Astrocyte of the hippocampus (primary cell): ENCODE data around the gene ANO7.
"Not testable (repeated sequence)": the region's sequence is repeated elsewhere in the genome, so short reads cannot be mapped to it uniquely, and the experiment has no call there.

Experiments
- DNase-seq: peaks from one replicate; pipeline ENCODE4 v3.0.0; 2011; ENCODE audit warnings: low read depth, low spot score

Gene ANO7

DNA sequence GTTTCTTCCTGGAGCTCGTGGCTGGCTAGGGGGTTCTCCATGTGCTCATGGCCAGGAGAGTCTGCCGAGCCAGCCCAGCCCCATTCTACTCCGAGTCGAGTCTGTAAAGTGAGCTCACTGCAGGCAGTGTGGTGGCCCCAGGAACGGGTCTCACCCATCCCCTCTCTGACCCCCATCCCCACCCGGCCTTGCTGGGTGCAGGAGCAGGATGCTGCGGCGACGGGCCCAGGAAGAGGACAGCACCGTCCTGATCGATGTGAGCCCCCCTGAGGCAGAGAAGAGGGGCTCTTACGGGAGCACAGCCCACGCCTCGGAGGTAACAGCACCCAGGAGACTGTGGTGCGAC, 1.4 kb downstream of the ANO7 start:
- DNase-seq, result no peak

DNA sequence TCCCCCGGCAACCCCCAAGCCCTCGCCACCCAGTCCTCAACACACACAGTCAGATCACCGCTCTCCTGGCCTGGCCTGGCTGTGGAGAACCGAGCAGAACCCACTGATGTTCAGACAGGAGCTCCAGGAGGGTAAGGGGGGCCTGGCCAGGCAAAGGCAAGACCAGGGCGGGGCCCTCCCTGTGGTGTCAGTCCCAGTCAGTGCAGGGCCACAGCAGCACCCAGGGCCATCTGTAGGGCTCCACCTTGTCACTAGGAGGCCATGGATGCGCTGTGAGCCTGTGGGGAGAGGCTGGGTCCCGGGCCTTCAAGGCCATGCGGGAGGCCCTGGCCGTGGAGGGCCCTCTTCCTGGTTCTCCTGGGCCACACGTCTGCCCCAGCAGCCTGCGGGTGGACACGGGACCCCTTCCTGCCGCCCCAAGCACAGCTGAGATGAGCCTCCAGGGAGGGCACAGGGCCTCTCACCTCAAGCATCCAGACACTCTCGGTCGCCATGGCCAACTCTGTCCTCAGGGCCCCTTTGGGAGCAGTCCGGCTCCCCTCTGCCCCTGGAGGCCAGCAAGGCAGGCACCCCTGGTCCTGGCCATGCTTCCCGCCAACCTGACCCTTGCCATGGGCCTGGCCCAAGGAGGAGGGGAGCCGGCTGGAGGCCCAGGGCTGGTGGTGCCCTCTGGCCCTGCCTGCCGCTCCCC, 2.0 kb downstream of the ANO7 start:
- no peak for DNase-seq

DNA sequence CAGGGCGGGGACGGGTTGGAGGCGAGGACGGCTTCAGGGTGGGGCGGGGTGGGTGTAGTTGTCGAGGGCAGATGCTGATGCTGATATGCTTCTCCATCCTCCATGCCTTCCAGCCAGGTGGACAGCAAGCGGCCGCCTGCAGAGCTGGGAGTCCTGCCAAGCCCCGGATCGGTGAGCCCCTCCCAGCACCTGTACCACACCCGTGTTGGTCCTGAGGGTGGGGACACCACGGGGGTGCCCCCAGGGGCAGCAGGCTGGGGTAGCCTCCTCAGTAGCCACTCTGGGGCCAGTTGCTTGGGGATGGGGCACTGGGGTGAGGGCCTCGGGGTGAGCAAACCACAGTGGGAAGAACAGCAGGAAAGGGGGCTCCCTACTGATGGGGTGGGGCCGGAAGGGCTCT, 2.6 kb downstream of the ANO7 start:
- no peak for DNase-seq

DNA sequence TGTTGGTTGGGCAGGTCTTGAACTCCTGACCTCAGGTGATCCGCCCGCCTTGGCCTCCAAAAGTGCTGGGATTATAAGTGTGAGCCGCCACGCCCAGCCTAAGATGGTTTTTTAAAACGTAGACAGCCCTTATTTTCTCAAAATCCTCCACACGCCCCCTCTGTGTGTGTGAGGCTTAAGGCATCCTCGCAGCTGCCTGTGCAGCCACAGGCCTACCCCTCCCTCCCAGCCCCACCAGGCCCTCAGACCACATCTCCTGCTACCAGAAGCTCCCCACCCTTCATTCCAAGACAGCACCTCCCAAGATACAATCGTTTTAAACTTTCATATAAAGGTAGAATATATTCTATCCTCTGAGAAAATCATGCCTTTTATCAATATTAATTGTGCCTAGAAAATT, 4.8 kb downstream of the ANO7 start:
- DNase-seq, result no peak

- DNase-seq, result no peak
These were observed 6.3 kb downstream of the ANO7 start for GRCh38 chr2:241194811-241195210.

DNA sequence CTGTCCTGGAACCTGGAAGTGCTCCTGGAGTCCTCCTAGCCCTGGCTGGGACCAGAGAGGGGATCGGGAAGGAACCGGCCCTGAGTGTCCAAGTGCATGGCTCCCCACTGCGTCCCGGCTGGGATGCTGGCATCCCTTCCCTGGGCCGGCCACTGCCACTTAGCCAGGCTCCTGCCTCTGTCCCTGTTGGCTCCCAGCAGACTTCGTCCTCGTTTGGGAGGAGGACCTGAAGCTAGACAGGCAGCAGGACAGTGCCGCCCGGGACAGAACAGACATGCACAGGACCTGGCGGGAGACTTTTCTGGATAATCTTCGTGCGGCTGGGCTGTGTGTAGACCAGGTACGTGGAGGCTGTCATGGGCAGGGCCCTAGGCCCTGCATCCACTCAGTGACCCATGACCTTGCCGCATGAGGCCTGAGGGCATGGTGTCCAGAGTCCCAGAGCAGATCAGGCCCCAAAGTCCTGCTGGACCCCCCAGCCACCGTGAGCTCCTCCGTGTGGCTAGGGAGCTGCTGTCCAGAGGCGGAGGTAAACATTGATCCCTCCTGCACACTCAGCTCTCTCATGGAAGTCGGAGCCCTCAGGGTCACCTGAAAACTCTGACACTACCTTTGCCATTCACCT, 7.1 kb downstream of the ANO7 start:
- DNase-seq, result no peak

DNA sequence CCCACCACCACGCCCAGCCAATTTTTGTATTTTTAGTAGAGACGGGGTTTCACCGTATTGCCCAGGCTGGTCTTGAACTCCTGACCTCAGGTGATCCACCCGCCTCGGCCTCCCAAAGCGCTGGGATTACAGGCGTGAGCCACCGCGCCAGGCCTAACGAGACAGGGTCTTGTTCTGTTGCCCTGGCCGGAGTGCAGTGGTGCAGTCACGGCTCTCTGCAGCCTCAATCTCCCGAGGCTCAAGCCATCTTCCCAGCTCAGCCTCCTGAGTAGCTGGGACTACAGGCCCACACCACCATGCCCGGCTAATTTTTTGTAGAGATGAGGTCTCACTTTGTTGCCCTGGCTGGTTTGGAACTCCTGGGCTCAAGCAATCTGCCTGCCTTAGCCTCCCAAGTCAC, 8.8 kb downstream of the ANO7 start:
- DNase-seq, result not testable (repeated sequence)

DNA sequence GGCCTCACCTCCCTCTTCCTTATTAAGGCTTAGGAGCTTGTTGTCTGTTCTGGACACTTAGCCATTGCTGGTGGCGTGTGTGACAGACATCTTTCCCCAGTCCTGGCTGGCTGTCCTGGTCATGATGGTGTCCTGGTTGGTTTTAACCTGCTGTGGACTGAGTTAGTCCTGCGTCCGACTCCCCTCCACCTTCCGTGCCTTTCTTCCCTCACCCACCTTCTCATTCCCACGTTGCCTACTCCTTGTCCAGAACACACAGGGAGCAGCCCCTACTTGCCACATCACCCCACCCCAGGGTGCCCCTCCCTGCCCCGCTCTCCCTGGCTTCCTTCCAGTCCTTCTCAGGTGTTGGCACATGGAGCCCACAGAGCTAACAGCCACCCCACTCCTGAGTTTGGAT, 9.5 kb downstream of the ANO7 start:
- DNase-seq, result no peak

- DNase-seq, result no peak
These were observed 10.2 kb downstream of the ANO7 start for GRCh38 chr2:241198381-241199279.

GRCh38 chr2:241199286-241199685, 10.8 kb downstream of the ANO7 start:
- DNase-seq, result no peak

GRCh38 chr2:241199897-241200821, 11.7 kb downstream of the ANO7 start:
- DNase-seq, result no peak

DNA sequence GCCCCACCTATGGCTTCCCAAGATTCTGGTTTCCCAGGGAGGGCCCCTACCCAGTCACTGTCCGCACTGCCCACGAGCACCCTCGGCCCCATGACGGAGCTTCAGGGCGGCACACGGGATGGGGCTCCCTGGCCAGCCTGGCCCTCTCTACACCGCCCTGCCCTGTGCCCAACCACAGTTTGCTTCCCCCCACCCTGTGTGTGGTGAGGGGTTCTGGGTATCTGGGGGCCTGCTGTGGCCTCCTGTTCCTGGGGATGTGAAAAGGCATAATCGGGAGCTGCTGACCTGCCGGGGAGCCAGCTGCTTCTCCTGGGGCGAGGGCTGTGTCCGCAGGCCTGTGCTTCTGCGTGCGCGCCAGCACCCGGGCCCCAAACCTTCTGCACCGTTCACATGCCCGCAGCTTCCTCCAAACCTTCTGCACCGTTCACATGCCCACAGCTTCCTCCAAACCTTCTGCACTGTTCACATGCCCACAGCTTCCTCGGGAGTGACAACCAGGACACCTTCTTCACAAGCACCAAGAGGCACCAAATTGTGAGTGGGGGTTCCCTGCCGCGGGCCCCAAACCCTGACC, 12.4 kb downstream of the ANO7 start:
- no peak for DNase-seq

GRCh38 chr2:241201445-241202267, 13.2 kb downstream of the ANO7 start:
- no peak for DNase-seq

DNA sequence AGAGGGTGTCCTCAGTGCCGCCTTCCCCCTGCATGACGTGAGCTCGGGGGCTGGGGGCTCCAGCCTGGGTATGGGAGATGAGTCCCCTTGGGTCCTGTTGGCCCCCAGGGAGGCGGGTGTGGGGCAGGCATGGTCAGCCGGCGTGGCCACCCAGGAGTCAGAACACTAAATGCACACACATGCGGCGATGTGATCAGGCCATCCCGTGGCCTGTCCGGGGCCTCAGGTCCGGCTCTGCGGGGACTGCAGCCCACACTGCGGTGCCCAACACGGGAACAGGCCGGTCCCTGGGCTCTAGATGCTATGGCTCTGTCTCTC, 13.8 kb downstream of the ANO7 start:
- DNase-seq, result no peak

GRCh38 chr2:241202681-241203080, 14.2 kb downstream of the ANO7 start:
- DNase-seq, result no peak

DNA sequence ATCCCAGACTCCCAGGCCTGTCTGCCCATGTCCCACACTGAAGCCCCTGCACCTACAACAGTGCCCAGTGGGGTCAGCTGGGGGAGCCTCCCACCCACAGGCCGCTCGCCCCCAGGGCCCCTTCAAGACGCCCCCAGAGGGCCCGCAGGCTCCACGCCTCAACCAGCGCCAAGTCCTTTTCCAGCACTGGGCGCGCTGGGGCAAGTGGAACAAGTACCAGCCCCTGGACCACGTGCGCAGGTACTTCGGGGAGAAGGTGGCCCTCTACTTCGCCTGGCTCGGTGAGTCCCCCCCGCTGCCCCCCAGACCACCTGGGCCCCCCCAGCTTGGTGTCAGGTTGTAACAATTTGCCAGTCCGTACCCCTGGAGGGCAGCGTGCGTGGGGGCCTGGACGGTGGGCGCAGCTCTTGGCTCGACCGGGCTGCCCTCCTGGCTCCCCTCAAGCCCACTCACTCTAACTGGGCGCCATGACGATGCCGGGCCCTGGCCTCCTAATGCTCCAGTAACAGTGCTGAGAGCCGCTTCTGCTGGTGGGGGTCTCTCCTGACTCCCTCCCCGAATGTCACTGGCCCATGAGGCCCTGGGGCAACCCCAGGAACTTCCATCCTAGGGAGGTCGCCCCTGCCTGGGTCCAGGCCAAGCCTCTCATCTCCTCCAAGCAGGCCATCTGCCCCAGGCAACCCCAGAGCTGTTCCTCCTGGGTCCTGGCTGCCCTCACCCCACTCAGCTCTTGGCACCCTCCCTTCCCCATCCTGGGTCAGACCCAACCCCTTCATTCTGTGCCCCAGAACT, 14.9 kb downstream of the ANO7 start:
- no peak for DNase-seq

DNA sequence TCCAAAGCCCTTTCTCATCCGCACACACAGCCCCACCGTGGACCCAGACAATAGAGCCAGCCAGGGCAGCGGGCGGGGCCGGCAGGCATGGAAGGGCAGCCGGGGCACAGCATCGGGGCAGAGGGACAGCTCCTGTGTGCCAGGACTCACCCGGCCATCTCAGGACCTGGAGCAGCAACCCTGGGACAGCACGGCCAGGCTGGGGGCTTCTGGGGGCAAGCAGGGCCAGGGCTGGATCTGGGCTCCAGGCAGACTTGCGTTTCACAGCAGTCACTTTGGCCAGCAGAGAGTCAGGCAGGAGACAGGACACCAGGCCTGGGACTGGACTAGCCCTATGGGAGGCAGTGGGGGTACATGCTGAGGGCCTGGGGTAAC, 15.5 kb downstream of the ANO7 start:
- DNase-seq, result no peak

- no peak for DNase-seq
These were observed 16.0 kb downstream of the ANO7 start for GRCh38 chr2:241204490-241204889.

GRCh38 chr2:241205086-241205485, 16.6 kb downstream of the ANO7 start:
- no peak for DNase-seq

- DNase-seq, result no peak
These were observed 18.7 kb downstream of the ANO7 start for GRCh38 chr2:241207151-241207550.
